Parietal lobe (tissue), 1 donor: Measurements from ENCODE around the gene FLACC1. TPM values are rescaled to one million over a fixed set of nuclear protein-coding genes. Genes with fewer than 3 reads are reported as not detected.

Source experiments
- total RNA-seq: library from RNA; depleted of rRNA; stranded (reverse); fragments of >200 nt; gene quantifications from one replicate; pipeline ENCODE4 v1.2.3, GENCODE V29; 2014

FLACC1 gene
- total RNA-seq, result 2.5 TPM

GRCh38 chr2:201357221-201357620 lies at the start of gene FLACC1:
Gene FLACC1 (minus strand): TSS chr2:201357345. CDS start chr2:201351404, 5,941 bp downstream.

GRCh38 chr2:201260302-201260800 lies 96.8 kb downstream of the FLACC1 start, which contains the start of gene CASP8:
Gene CASP8 (plus strand): TSS chr2:201260536. CDS start chr2:201266487, 5,951 bp downstream.

Other genes starting within 250 kb of the FLACC1 start
- gene CFLAR, start 241.2 kb downstream of the FLACC1 start, total RNA-seq, result 52.0 TPM
- 2.2 TPM for gene CASP10, start 174.2 kb downstream of the FLACC1 start, total RNA-seq
- 0.63 TPM for gene CASP8, start 96.8 kb downstream of the FLACC1 start, total RNA-seq
- 51.6 TPM for gene TRAK2, start 94.1 kb upstream of the FLACC1 start, total RNA-seq
- 74.2 TPM for gene STRADB, start 94.4 kb upstream of the FLACC1 start, total RNA-seq